Body of pancreas (tissue), 4 donors: ENCODE measurements around the gene CORO1C. TPM values are rescaled to one million over a fixed set of nuclear protein-coding genes. Genes with fewer than 3 reads are reported as not detected.

Experiments
- ATAC-seq: fragments of 150-250 bp; one replicate; pipeline ENCODE4 v1.9.1; 2016
- DNase-seq, 4 donors: peaks; one replicate each; pipeline ENCODE4 v3.0.0-alpha.2; 2019
- H3K27ac ChIP-seq, 4 donors: fragments of 200-600 bp; sonication (generic); 1 replicate in 3 of 4; 2 replicates in 1 of 4; pipeline versions ENCODE4 v1.5.1 to v1.6.1; 2016 to 2019; ENCODE audit warnings: mild to moderate bottlenecking in 1 of 4, mixed read lengths in 1 of 4, moderate library complexity in 1 of 4
- H3K27me3 ChIP-seq, 2 donors: fragments of 200-600 bp; sonication (generic); one replicate each; pipeline ENCODE4 v1.6.0; 2016; ENCODE audit warnings: mild to moderate bottlenecking in 1 of 2
- H3K36me3 ChIP-seq, 2 donors: fragments of 200-600 bp; sonication (generic); replicated peaks in 1 of 2; 2 replicates each; pipeline ENCODE4 v1.5.1; 2016; ENCODE audit warnings: low read depth in 2 of 2; ENCODE audit not compliant: insufficient read depth in 1 of 2
- H3K4me1 ChIP-seq: fragments of 200-600 bp; sonication (generic); one replicate; pipeline ENCODE4 v1.6.0; 2016
- H3K4me3 ChIP-seq, 2 donors: fragments of 200-600 bp; sonication (generic); 1 replicate in 1 of 2; 2 replicates in 1 of 2; pipeline ENCODE4 v1.5.1; 2016 to 2019
- H3K9me3 ChIP-seq, 3 donors: fragments of 200-600 bp; sonication (generic); 1 replicate in 2 of 3; 2 replicates in 1 of 3; pipeline ENCODE4 v1.5.1; 2016
- CTCF ChIP-seq, 7 experiments: fragments of 450-650 bp in 4 of 7; fragments of 200-600 bp in 3 of 7; sonication (generic) in 3 of 7; IDR thresholded peaks; one replicate each; pipeline ENCODE4 v1.5.1; 2016 to 2019; ENCODE audit warnings: antibody characterized with exemption in 7 of 7
- POLR2A ChIP-seq, 3 donors: fragments of 450-650 bp; IDR thresholded peaks; one replicate each; pipeline ENCODE4 v1.6.1; 2016; ENCODE audit warnings: antibody characterized with exemption in 3 of 3, mild to moderate bottlenecking in 2 of 3
- WGBS, 2 donors: methylation state at CpG; one replicate each; pipeline ENCODE4 v1.1.5; 2017; 5-methylcytosine and 5-hydroxymethylcytosine counted together
- intact Hi-C: fragments of 100-400 bp; cut with DNase I; formaldehyde crosslinking; loops from one replicate; pipeline ENCODE4 v1.15.1; 2023
- total RNA-seq, 2 donors: library from RNA; depleted of rRNA; stranded (reverse); fragments of >200 nt; gene quantifications; one replicate each; pipeline ENCODE4 v1.1.0, GENCODE V29; 2016

Gene CORO1C
- total RNA-seq, 2 donors from 2014 or later: 26.7 to 27.4 TPM

- no peaks in the 10 kb centered on the region for H3K9me3 ChIP-seq
- no peak overlapping the region for H3K27ac ChIP-seq
- H3K4me1 ChIP-seq: no peaks in the 10 kb centered on the region
- no peak for ATAC-seq
- intact Hi-C loops: loop anchor here (5.0 kb wide), 1 partner anchor 33 kb away; no protein-coding TSS in a partner anchor
- TF ChIP-seq POLR2A (IDR thresholded peaks at IDR 0.05): no peak
- no peak for TF ChIP-seq CTCF (IDR thresholded peaks at IDR 0.05)
- H3K4me3 ChIP-seq: no peak overlapping the region
- no peaks in the 10 kb centered on the region for H3K36me3 ChIP-seq
- WGBS, 2 donors: 76 to 79% methylated on average over 7 to 8 of the region's 8 CpGs
- H3K27me3 ChIP-seq: no peaks in the 10 kb centered on the region
- no peak for DNase-seq
Observed at GRCh38 chr12:108610336-108610815, 120.9 kb downstream of the CORO1C start.

GRCh38 chr12:108609537-108610335 is 121.6 kb downstream of the CORO1C start:
- no peaks in the 10 kb centered on the region for H3K9me3 ChIP-seq
- H3K4me3 ChIP-seq: no peak overlapping the region
- H3K27ac ChIP-seq: no peak overlapping the region
- intact Hi-C loops: loop anchor here (5.0 kb wide), 1 partner anchor 32 kb away; no protein-coding TSS in a partner anchor
- 36 to 59% methylated on average over 3 to 21 of the region's 21 CpGs for WGBS, 2 donors
- no peaks in the 10 kb centered on the region for H3K4me1 ChIP-seq
- DNase-seq (peak; percentile 26 to 52 (median 42)), ATAC-seq (peak; percentile 53)
- no peaks in the 10 kb centered on the region for H3K36me3 ChIP-seq
- H3K27me3 ChIP-seq: no peaks in the 10 kb centered on the region
- TF ChIP-seq POLR2A (IDR thresholded peaks at IDR 0.05) (no peak), CTCF (IDR thresholded peaks at IDR 0.05) (no peak)

- ATAC-seq (no peak), DNase-seq (no peak)
- WGBS, 2 donors: 59 to 63% methylated on average over 1 to 5 of the region's 5 CpGs
- no peak for TF ChIP-seq POLR2A (IDR thresholded peaks at IDR 0.05)
- no peak for TF ChIP-seq CTCF (IDR thresholded peaks at IDR 0.05)
- Histone ChIP-seq H3K4me3 (no peak overlapping the region), H3K4me1 (no peaks in the 10 kb centered on the region), H3K27me3 (no peaks in the 10 kb centered on the region), H3K27ac (no peak overlapping the region), H3K36me3 (no peaks in the 10 kb centered on the region), H3K9me3 (no peaks in the 10 kb centered on the region)
- intact Hi-C loops: no loop called here
Observed at GRCh38 chr12:108608616-108609015, 122.7 kb downstream of the CORO1C start.

GRCh38 chr12:108607981-108608600 is 123.2 kb downstream of the CORO1C start:
- WGBS, 2 donors: 66 to 74% methylated on average over 9 to 10 of the region's 10 CpGs
- TF ChIP-seq CTCF (IDR thresholded peaks at IDR 0.05) (no peak), POLR2A (IDR thresholded peaks at IDR 0.05) (no peak)
- ATAC-seq: no peak

More at GRCh38 chr12:108607981-108608600, 123.2 kb downstream of the CORO1C start:
- Histone ChIP-seq H3K27ac (no peak overlapping the region), H3K9me3 (no peaks in the 10 kb centered on the region), H3K36me3 (no peaks in the 10 kb centered on the region), H3K27me3 (no peaks in the 10 kb centered on the region), H3K4me1 (no peaks in the 10 kb centered on the region), H3K4me3 (no peak overlapping the region)
- intact Hi-C loops: no loop called here
- no peak for DNase-seq
